ENCODE measurements around the gene CFAP46.

DNA sequence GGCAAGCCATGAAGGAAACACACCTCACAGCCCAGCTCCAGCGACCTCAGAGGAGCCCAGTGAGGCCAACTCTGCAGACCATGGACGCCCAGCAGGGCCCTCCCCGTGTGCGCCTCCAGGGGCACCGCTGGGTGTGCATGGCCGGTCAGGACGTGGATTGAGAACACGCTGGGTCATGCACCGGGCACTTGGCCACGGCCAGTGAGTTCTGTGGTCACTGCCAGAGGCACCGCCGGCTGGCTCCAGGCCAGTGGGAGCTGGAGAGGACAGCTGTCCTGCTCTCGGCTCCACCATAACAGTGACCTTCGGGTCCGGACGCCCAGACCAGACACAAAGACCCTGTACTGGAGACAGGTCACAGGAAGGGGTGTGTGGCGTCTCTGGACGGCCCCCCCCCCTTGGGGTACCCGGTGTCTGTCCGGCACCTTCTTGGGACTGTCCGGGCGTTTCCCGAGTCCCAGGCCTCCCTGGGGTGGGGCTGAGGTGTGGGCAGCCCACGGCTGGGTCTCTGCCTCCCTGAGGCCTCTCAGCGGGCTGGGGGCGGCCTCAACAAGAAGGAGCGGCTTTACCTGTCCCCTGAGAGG lies 106.0 kb downstream of the CFAP46 start:
- TF ChIP-seq EZH2phosphoT487 (IDR thresholded peaks at IDR 0.05; ENCODE audit: insufficient read depth, low read depth) (no peak), EZH2 (IDR thresholded peaks at IDR 0.05; ENCODE audit: insufficient read depth, poor library complexity, severe bottlenecking) (no peak)

Measured in GM23248 (cell line).